Measurements from ENCODE around the gene B3GNT7.

- TF ChIP-seq, protein P1, sequence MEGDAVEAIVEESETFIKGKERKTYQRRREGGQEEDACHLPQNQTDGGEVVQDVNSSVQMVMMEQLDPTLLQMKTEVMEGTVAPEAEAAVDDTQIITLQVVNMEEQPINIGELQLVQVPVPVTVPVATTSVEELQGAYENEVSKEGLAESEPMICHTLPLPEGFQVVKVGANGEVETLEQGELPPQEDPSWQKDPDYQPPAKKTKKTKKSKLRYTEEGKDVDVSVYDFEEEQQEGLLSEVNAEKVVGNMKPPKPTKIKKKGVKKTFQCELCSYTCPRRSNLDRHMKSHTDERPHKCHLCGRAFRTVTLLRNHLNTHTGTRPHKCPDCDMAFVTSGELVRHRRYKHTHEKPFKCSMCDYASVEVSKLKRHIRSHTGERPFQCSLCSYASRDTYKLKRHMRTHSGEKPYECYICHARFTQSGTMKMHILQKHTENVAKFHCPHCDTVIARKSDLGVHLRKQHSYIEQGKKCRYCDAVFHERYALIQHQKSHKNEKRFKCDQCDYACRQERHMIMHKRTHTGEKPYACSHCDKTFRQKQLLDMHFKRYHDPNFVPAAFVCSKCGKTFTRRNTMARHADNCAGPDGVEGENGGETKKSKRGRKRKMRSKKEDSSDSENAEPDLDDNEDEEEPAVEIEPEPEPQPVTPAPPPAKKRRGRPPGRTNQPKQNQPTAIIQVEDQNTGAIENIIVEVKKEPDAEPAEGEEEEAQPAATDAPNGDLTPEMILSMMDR (optimal IDR thresholded peaks at IDR 0.05 in 1 of 3, IDR thresholded peaks at IDR 0.05 in 1 of 3, conservative IDR thresholded peaks at IDR 0.05 in 1 of 3; ENCODE audit: extremely low read depth in 1 of 3, insufficient read depth in 2 of 3, low read length in 3 of 3), result peak; percentile 37 to 70 (median 38)
- no peak for TF ChIP-seq EZH2 (IDR thresholded peaks at IDR 0.05; ENCODE audit: low read length)
These were observed 14.9 kb downstream of the B3GNT7 start for GRCh38 chr2:231410293-231411004.

Data from keratinocyte (primary cell).